Upper lobe of left lung (tissue), 6 donors: ENCODE results near the gene PNPLA5. TPM values are rescaled to one million over a fixed set of nuclear protein-coding genes. Genes with fewer than 3 reads are reported as not detected.

Experiments
- ATAC-seq, 2 donors: fragments of 200-7000 bp; cut with Tn5 transposase; one replicate each; pipeline ENCODE4 v1.9.1; 2022; ENCODE audit warnings: mild to moderate bottlenecking in 2 of 2, moderate library complexity in 2 of 2; ENCODE audit not compliant: low FRiP score in 2 of 2
- DNase-seq, 2 donors: peaks; one replicate each; pipeline ENCODE4 v3.0.0-alpha.2; 2019 to 2020
- H3K27ac ChIP-seq, 4 donors: fragments of 200-600 bp; sonication (generic); one replicate each; pipeline ENCODE4 v1.5.1; 2016 to 2019
- H3K27me3 ChIP-seq, 4 donors: fragments of 200-600 bp; sonication (generic); one replicate each; pipeline ENCODE4 v1.5.1; 2017 to 2019
- H3K36me3 ChIP-seq, 4 donors: fragments of 200-600 bp; sonication (generic); one replicate each; pipeline ENCODE4 v1.5.1; 2016 to 2019
- H3K4me1 ChIP-seq, 4 donors: fragments of 200-600 bp; sonication (generic); one replicate each; pipeline ENCODE4 v1.5.1; 2018 to 2019
- H3K4me3 ChIP-seq, 4 donors: fragments of 200-600 bp; sonication (generic); one replicate each; pipeline ENCODE4 v1.5.1; 2017 to 2019; ENCODE audit warnings: mild to moderate bottlenecking in 2 of 4, moderate library complexity in 1 of 4
- H3K9me3 ChIP-seq, 4 donors: fragments of 200-600 bp; sonication (generic); one replicate each; pipeline ENCODE4 v1.5.1; 2018 to 2019
- CTCF ChIP-seq, 6 experiments: fragments of 450-650 bp in 4 of 6; fragments of 200-600 bp in 2 of 6; sonication (generic) in 2 of 6; IDR thresholded peaks; one replicate each; pipeline ENCODE4 v1.5.1; 2016 to 2019; ENCODE audit warnings: antibody characterized with exemption in 6 of 6
- EP300 ChIP-seq, 4 donors: sonication (generic); formaldehyde crosslinking; IDR thresholded peaks; one replicate each; pipeline ENCODE4 v1.5.1; 2017; ENCODE audit warnings: antibody characterized with exemption in 4 of 4, control low read depth in 2 of 4
- POLR2A ChIP-seq, 4 donors: fragments of 450-650 bp; IDR thresholded peaks; one replicate each; pipeline ENCODE4 v1.5.1; 2016 to 2017; ENCODE audit warnings: antibody characterized with exemption in 4 of 4, mild to moderate bottlenecking in 2 of 4
- POLR2AphosphoS5 ChIP-seq, 2 donors: sonication (generic); formaldehyde crosslinking; IDR thresholded peaks; one replicate each; pipeline ENCODE4 v1.5.1; 2017; ENCODE audit warnings: antibody characterized with exemption in 2 of 2
- WGBS, 2 donors: methylation state at CpG; one replicate each; pipeline ENCODE4 v1.1.5; 2017 to 2018; 5-methylcytosine and 5-hydroxymethylcytosine counted together
- total RNA-seq, 6 donors: library from RNA; depleted of rRNA in 4 of 6; stranded (reverse); fragments of >200 nt in 4 of 6; gene quantifications; one replicate each; pipeline versions ENCODE4 v1.1.0 to v1.2.1, GENCODE V29; 2016 to 2021
- donor health status: DM: no; HTN: no; CAD: no; lungs with moderate emphysema.
- donor health status: DM: no; HTN: yes; CAD: no; lungs with severe emphysema.

Gene PNPLA5
- total RNA-seq, 6 donors from 2014 or later, result not detected

- Histone ChIP-seq H3K27ac (no peak overlapping the region), H3K9me3 (no peaks in the 10 kb centered on the region), H3K4me3 (no peak overlapping the region), H3K36me3 (no peaks in the 10 kb centered on the region), H3K27me3 (no peaks in the 10 kb centered on the region), H3K4me1 (no peaks in the 10 kb centered on the region)
- DNase-seq, result no peak
- TF ChIP-seq POLR2A (IDR thresholded peaks at IDR 0.05), result no peak
- TF ChIP-seq POLR2AphosphoS5 (IDR thresholded peaks at IDR 0.05), result no peak
- no peak for TF ChIP-seq EP300 (IDR thresholded peaks at IDR 0.05)
- TF ChIP-seq CTCF (IDR thresholded peaks at IDR 0.05), result no peak
- ATAC-seq, result no peak
- 82 to 91% methylated on average over 5 to 10 of the region's 13 CpGs for WGBS, 2 donors
These were observed 51.4 kb downstream of the PNPLA5 start for GRCh38 chr22:43840431-43840830.

GRCh38 chr22:43839781-43840180 lies 52.0 kb downstream of the PNPLA5 start:
- no peaks in the 10 kb centered on the region for H3K27me3 ChIP-seq
- no peak overlapping the region for H3K27ac ChIP-seq
- H3K4me3 ChIP-seq, result no peak overlapping the region
- H3K9me3 ChIP-seq, result no peaks in the 10 kb centered on the region
- DNase-seq, result no peak
- no peak for ATAC-seq
- no peaks in the 10 kb centered on the region for H3K36me3 ChIP-seq
- TF ChIP-seq EP300 (IDR thresholded peaks at IDR 0.05) (no peak), CTCF (IDR thresholded peaks at IDR 0.05) (no peak), POLR2A (IDR thresholded peaks at IDR 0.05) (no peak), POLR2AphosphoS5 (IDR thresholded peaks at IDR 0.05) (no peak)
- no peaks in the 10 kb centered on the region for H3K4me1 ChIP-seq
- 44 to 60% methylated on average over 8 of the region's 8 CpGs for WGBS, 2 donors

GRCh38 chr22:43838571-43839307 lies 53.1 kb downstream of the PNPLA5 start:
- no peaks in the 10 kb centered on the region for H3K9me3 ChIP-seq
- H3K36me3 ChIP-seq, result no peaks in the 10 kb centered on the region
- ATAC-seq, result no peak
- H3K4me1 ChIP-seq, result no peaks in the 10 kb centered on the region
- H3K27me3 ChIP-seq, result no peaks in the 10 kb centered on the region
- H3K27ac ChIP-seq, result no peak overlapping the region
- no peak for DNase-seq
- TF ChIP-seq CTCF (IDR thresholded peaks at IDR 0.05) (no peak), POLR2AphosphoS5 (IDR thresholded peaks at IDR 0.05) (no peak), EP300 (IDR thresholded peaks at IDR 0.05) (no peak), POLR2A (IDR thresholded peaks at IDR 0.05) (no peak)
- H3K4me3 ChIP-seq, result no peak overlapping the region
- WGBS, 2 donors, result 89 to 93% methylated on average over 21 to 25 of the region's 25 CpGs

- ATAC-seq (no peak), DNase-seq (no peak)
- H3K4me3 ChIP-seq, result no peak overlapping the region
- 87 to 95% methylated on average over 6 to 10 of the region's 10 CpGs for WGBS, 2 donors
- no peaks in the 10 kb centered on the region for H3K9me3 ChIP-seq
- TF ChIP-seq CTCF (IDR thresholded peaks at IDR 0.05) (no peak), POLR2A (IDR thresholded peaks at IDR 0.05) (no peak), EP300 (IDR thresholded peaks at IDR 0.05) (no peak), POLR2AphosphoS5 (IDR thresholded peaks at IDR 0.05) (no peak)
- H3K27ac ChIP-seq, result no peak overlapping the region
- H3K27me3 ChIP-seq, result no peaks in the 10 kb centered on the region
- no peaks in the 10 kb centered on the region for H3K4me1 ChIP-seq
- no peaks in the 10 kb centered on the region for H3K36me3 ChIP-seq
These were observed 53.7 kb downstream of the PNPLA5 start for GRCh38 chr22:43838161-43838560.

- ATAC-seq, result no peak
- Histone ChIP-seq H3K4me1 (no peaks in the 10 kb centered on the region), H3K36me3 (no peaks in the 10 kb centered on the region), H3K4me3 (no peak overlapping the region), H3K27ac (no peak overlapping the region), H3K27me3 (no peaks in the 10 kb centered on the region), H3K9me3 (no peaks in the 10 kb centered on the region)
- WGBS, 2 donors, result 53 to 69% methylated on average over 9 of the region's 9 CpGs
- DNase-seq, result no peak
- TF ChIP-seq POLR2A (IDR thresholded peaks at IDR 0.05) (no peak), EP300 (IDR thresholded peaks at IDR 0.05) (no peak), CTCF (IDR thresholded peaks at IDR 0.05) (no peak), POLR2AphosphoS5 (IDR thresholded peaks at IDR 0.05) (no peak)
These were observed 54.1 kb downstream of the PNPLA5 start for GRCh38 chr22:43837666-43838065.
